HepG2 (cell line): ENCODE measurements around the gene ZFP36. TPM values are rescaled to one million over a fixed set of nuclear protein-coding genes. Genes with fewer than 3 reads are reported as not detected.

Source experiments
- ADNP ChIP-seq: sonication (generic); formaldehyde crosslinking; IDR thresholded peaks from 2 replicates; pipeline ENCODE4 v1.4.0; 2020; ENCODE audit warnings: missing genetic modification reagents
- CENPX ChIP-seq: sonication (generic); formaldehyde crosslinking; IDR thresholded peaks from 2 replicates; pipeline ENCODE4 v1.9.0; 2021; ENCODE audit warnings: mild to moderate bottlenecking, missing genetic modification reagents, moderate library complexity
- HNF1B ChIP-seq: sonication (generic); formaldehyde crosslinking; IDR thresholded peaks from 2 replicates; pipeline ENCODE4 v1.5.1; 2020; ENCODE audit warnings: mild to moderate bottlenecking, moderate library complexity, missing genetic modification reagents
- MEIS2 ChIP-seq: sonication (generic); formaldehyde crosslinking; IDR thresholded peaks from 2 replicates; pipeline ENCODE4 v1.9.0; 2021; ENCODE audit warnings: mild to moderate bottlenecking, missing genetic modification reagents
- MTA3 ChIP-seq: sonication (generic); formaldehyde crosslinking; IDR thresholded peaks from 2 replicates; pipeline ENCODE4 v1.4.0; 2020; ENCODE audit warnings: missing genetic modification reagents
- NFYB ChIP-seq: sonication (generic); formaldehyde crosslinking; IDR thresholded peaks from 2 replicates; pipeline ENCODE4 v1.4.0; 2020; ENCODE audit warnings: missing genetic modification reagents
- NR2F1 ChIP-seq, 2 experiments: fragments of 450-650 bp in 1 of 2; formaldehyde crosslinking in 1 of 2; IDR thresholded peaks; 2 replicates each; pipeline versions ENCODE4 v1.5.0 to v1.6.1; 2016 to 2020; ENCODE audit warnings: mild to moderate bottlenecking in 1 of 2, missing compliant biosample characterization in 1 of 2, missing genetic modification reagents in 1 of 2, moderate library complexity in 1 of 2
- RAD21 ChIP-seq: fragments of 450-650 bp; formaldehyde crosslinking; IDR thresholded peaks from 2 replicates; pipeline ENCODE4 v1.5.0; 2020; ENCODE audit warnings: mild to moderate bottlenecking
- SP1 ChIP-seq, 2 experiments: fragments of 450-650 bp in 1 of 2; sonication (generic) in 1 of 2; formaldehyde crosslinking in 1 of 2; IDR thresholded peaks; 2 replicates each; pipeline versions ENCODE4 v1.4.0 to v1.6.1; 2016 to 2020; ENCODE audit warnings: missing genetic modification reagents in 1 of 2
- SP140L ChIP-seq: sonication (generic); formaldehyde crosslinking; IDR thresholded peaks from 2 replicates; pipeline ENCODE4 v1.4.0; 2020; ENCODE audit warnings: missing genetic modification reagents, borderline replicate concordance
- ZBED4 ChIP-seq: sonication (generic); formaldehyde crosslinking; IDR thresholded peaks from 2 replicates; pipeline ENCODE4 v1.4.0; 2020; ENCODE audit warnings: missing genetic modification reagents, borderline replicate concordance
- ZFP36 ChIP-seq: fragments of 150-350 bp; IDR thresholded peaks from 2 replicates; pipeline ENCODE4 v1.6.1; 2018; ENCODE audit warnings: borderline replicate concordance, low read length, low read depth; ENCODE audit not compliant: partially characterized antibody
- ZNF136 ChIP-seq: sonication (generic); formaldehyde crosslinking; IDR thresholded peaks from 2 replicates; pipeline ENCODE4 v1.8.1; 2022; ENCODE audit warnings: low read depth, mild to moderate bottlenecking, moderate library complexity, missing genetic modification reagents
- ZNF530 ChIP-seq: sonication (generic); formaldehyde crosslinking; IDR thresholded peaks from 2 replicates; pipeline ENCODE4 v1.5.0; 2020; ENCODE audit warnings: low read depth, mild to moderate bottlenecking, missing genetic modification reagents
- ZNF710 ChIP-seq: sonication (generic); formaldehyde crosslinking; IDR thresholded peaks from 2 replicates; pipeline ENCODE4 v1.5.0; 2020; ENCODE audit warnings: mild to moderate bottlenecking, missing genetic modification reagents, borderline replicate concordance
- polyA plus RNA-seq, 8 experiments: library from polyadenylated mRNA; depleted of rRNA in 3 of 8; stranded (reverse) in 7 of 8; unstranded in 1 of 8; fragments of >200 nt; fragmentation: Illumina TruSeq in 4 of 8; extraction: Trizol in 4 of 8; gene quantifications; 2 replicates each; pipeline versions ENCODE4 v1.2.1 to v1.2.3, GENCODE V29; 2011 to 2016; ENCODE audit warnings: low read depth in 4 of 8, missing spikeins in 1 of 8, mixed read lengths in 1 of 8; ENCODE audit not compliant: insufficient read depth in 1 of 8
- total RNA-seq, 5 experiments: library from RNA; depleted of rRNA; stranded (reverse); fragments of >200 nt; fragmentation: Illumina TruSeq; extraction: Trizol; gene quantifications; 2 replicates each; pipeline ENCODE4 v1.2.3, GENCODE V29; 2016; ENCODE audit warnings: low read depth in 1 of 5
- TF ChIP-seq, protein P1 (sequence below): sonication (generic); formaldehyde crosslinking; IDR thresholded peaks from 2 replicates; pipeline ENCODE4 v1.9.0; 2021; ENCODE audit warnings: missing genetic modification reagents, borderline replicate concordance

The ZFP36 gene
- total and polyA plus RNA-seq, 2 of the 13 experiments (the other 11 are each of a cell fraction or from before 2014, with no cell fraction given) = 1.4 to 1.7 TPM

- TF ChIP-seq SP140L (CRISPR knock-in tag) (0 out of 2 replicates have a peak, but pooled peaks have one; percentile 22), NFYB (CRISPR knock-in tag) (peak; percentile 39), ZFP36 (no peak), ZNF530 (CRISPR knock-in tag) (no peak), HNF1B (CRISPR knock-in tag) (peak; percentile 91), NR2F1 (CRISPR knock-in tag; IDR thresholded peaks at IDR 0.05) (0 out of 4 replicates have a peak, but pooled peaks of 1 of the 2 experiments have one; percentile 8), SP1 (IDR thresholded peaks at IDR 0.05) (no peak), SP1 (CRISPR knock-in tag; IDR thresholded peaks at IDR 0.05) (peak; percentile 12; the same call in 1 of the 2 replicates), ZNF136 (CRISPR knock-in tag) (peak; percentile 70; the same call in 1 of the 2 replicates), ADNP (CRISPR knock-in tag) (0 out of 2 replicates have a peak, but pooled peaks have one; percentile 27), RAD21 (CRISPR knock-in tag) (0 out of 2 replicates have a peak, but pooled peaks have one; percentile 14), ZBED4 (no peak; the same call in 1 of the 2 replicates), MEIS2 (CRISPR knock-in tag) (peak; percentile 63; the same call in 1 of the 2 replicates), ZNF710 (CRISPR knock-in tag) (peak; percentile 75; the same call in 1 of the 2 replicates), CENPX (CRISPR knock-in tag) (no peak), MTA3 (CRISPR knock-in tag) (no peak)
- TF ChIP-seq, protein P1, sequence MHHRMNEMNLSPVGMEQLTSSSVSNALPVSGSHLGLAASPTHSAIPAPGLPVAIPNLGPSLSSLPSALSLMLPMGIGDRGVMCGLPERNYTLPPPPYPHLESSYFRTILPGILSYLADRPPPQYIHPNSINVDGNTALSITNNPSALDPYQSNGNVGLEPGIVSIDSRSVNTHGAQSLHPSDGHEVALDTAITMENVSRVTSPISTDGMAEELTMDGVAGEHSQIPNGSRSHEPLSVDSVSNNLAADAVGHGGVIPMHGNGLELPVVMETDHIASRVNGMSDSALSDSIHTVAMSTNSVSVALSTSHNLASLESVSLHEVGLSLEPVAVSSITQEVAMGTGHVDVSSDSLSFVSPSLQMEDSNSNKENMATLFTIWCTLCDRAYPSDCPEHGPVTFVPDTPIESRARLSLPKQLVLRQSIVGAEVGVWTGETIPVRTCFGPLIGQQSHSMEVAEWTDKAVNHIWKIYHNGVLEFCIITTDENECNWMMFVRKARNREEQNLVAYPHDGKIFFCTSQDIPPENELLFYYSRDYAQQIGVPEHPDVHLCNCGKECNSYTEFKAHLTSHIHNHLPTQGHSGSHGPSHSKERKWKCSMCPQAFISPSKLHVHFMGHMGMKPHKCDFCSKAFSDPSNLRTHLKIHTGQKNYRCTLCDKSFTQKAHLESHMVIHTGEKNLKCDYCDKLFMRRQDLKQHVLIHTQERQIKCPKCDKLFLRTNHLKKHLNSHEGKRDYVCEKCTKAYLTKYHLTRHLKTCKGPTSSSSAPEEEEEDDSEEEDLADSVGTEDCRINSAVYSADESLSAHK (CRISPR knock-in tag) = peak; percentile 91; the same call in 1 of the 2 replicates
Measured at GRCh38 chr19:39401549-39402345, 4.9 kb upstream of the ZFP36 start (continued).
